GM18517 (cell line): ENCODE data around the gene MYOG.

Source experiments
- ATAC-seq: cut with Tn5 transposase; IDR thresholded peaks from one replicate; pipeline ENCODE4 v1.9.1; 2021; ENCODE audit warnings: mild to moderate bottlenecking, moderate library complexity; ENCODE audit not compliant: unreplicated experiment

The MYOG gene

DNA sequence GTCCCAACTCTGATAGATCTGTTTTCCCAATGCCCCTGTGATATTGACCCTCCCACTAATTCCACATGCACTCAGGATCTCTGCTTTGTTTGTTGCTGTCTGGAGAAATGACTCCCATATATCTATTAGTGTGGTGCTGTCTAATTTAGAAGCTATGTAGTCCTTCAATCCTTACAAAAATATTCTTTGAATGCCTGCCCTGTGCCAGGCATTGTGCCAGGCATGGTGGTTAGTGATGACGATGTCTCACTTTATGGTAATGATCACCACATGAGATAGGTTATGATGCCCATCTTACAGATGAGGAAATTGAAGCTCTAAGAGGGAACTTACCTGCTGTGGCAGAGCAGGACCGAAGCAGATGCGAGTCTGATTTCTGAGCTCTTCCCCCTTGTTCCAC, 12.9 kb downstream of the MYOG start:
- no peak for ATAC-seq

- ATAC-seq: no peak
Measured at GRCh38 chr1:203072002-203072602, 13.7 kb downstream of the MYOG start.

- no peak for ATAC-seq
Measured at GRCh38 chr1:203069030-203069747, 16.6 kb downstream of the MYOG start.

DNA sequence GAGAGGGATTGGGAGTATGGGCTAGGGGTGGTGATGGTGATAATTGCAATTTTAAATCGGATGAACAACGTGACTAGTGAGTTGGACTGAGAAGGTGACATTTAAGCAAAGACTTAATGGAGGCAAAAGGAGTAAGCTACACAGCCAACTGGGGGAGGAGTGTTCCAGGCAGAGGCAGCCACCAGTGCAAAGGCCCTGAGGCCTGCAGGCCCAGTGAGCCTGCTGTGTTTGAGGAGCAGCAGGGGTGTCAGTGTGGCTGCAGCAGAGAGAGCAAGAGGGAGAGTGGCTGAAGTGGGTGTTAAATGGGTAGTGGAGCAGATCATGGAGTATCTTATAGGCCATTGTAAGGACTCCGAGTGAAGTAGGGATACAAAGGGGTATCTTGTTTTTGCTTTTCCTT, 18.8 kb downstream of the MYOG start:
- ATAC-seq: no peak

GRCh38 chr1:203065986-203066385, 19.8 kb downstream of the MYOG start:
- ATAC-seq: no peak

DNA sequence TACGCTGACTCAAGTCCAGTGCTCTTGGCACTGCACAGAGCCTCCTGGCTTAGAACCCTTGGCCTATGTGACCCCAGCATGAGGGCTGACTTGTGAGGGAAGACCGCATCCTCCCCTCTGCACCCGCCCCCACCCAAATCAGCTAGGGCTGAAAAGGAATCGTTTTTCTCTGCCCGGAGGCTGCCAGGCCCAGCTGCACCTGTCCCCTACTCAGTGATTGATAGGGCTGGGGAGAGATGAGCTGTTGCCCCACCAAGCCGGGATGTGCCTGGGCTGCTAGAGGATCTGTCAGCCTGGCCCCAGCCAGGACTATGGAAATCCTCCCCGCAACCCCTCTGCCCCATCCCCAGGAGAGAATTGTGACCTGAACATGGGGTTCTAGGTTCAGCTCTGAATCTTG, 20.6 kb downstream of the MYOG start:
- ATAC-seq: no peak

DNA sequence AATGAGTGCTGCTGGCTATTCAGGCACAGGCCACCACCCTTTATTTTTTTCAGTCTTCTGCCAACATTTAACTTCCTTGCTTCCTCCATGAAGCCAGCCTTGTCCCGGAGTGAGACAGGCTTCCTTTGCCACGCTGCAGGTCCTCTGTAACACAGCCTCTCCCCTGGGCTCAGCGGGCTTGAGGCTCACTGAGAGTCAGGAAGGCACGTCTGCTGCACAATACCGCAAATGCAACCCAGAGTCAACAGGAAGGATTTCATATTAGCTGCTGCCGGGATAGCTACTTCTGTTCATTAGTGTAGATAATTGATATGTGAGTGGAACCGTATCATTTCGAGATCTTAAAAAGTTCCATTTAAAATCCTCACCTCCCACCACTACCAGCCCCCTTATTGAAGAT, 22.5 kb downstream of the MYOG start:
- no peak for ATAC-seq

DNA sequence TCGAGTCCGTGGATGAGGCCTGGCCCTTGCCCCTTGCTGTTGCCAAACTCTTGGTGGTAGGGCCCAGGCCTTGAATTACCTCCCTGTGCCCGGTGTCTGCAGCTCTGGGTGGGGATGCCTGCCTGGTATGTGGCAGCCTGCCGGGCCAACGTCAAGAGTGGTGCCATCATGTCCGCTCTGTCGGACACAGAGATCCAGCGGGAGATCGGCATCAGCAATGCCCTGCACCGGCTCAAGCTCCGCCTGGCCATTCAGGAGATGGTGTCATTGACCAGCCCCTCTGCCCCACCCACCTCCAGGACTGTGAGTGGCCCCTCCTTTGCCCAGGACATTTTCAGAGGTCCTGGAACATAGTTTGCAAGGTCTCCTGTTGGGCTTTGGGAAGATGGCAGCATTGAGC, 25.7 kb downstream of the MYOG start:
- ATAC-seq: no peak

- ATAC-seq: no peak
Measured at GRCh38 chr1:203059485-203059884, 26.3 kb downstream of the MYOG start.

GRCh38 chr1:203058676-203058935, 27.2 kb downstream of the MYOG start:
- ATAC-seq: no peak

GRCh38 chr1:203057911-203058675, 27.7 kb downstream of the MYOG start:
- no peak for ATAC-seq

DNA sequence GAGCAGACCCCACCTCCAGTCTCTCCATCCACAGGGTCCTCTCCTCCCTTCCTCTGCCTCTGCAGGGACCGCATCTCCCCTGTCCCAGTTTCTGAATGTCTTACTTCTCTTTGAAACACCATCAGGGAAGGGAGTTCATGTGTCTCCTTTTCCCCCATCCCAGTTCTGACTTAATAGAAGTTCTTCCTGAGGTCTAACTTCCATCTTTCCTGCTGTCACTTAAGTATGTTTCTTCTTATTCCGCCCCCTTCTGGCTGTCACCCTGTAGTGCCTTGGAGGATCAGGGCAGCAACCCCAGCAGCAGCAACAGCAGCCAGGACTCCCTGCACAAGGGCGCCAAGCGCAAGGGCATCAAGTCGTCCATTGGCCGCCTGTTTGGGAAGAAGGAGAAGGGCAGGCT, 29.3 kb downstream of the MYOG start:
- no peak for ATAC-seq

- no peak for ATAC-seq
Measured at GRCh38 chr1:203056012-203056411, 29.8 kb downstream of the MYOG start.

DNA sequence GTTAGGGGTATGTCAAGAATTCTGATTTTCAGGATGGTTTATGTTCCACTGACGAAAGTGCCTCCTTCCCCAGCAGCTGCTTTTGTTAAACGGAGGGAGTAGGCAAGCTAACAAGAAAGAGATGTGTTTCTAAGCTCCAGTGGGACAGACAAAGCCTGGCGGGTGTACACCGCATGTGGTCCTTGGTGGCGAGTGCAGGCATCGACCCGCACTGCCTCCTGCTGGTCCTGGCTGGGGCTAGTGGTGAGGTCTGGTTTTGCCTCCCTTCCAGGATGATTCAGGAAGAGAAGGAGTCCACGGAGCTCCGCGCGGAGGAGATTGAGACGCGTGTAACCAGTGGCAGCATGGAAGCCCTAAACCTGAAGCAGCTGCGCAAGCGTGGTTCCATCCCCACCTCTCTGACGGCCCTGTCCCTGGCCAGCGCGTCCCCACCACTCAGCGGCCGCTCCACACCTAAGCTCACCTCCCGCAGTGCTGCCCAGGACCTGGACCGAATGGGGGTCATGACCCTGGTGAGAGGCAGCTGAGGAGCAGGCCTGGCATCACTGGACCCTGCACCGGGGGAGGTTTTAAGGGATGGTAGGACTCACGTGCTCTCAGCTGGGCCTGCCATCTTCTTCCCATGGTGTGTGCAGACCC, 30.5 kb downstream of the MYOG start:
- ATAC-seq: no peak

DNA sequence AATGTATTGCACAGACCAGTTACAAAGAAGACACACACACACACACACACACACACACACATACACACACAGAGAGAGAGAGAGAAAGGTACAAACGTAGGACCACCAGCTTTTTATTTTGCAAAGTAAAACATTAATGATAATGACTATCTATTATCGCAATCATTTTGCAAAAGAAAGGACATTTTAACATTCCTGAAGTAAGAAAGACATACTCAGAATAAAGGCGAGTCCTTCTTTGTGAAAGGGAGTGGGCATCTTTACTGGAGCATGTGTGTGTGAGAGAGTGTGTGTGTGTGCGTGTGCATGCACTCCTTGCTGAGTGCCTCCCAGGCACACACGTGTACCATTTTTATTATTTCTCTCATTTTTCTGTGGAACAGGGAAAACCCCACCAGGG, 31.2 kb downstream of the MYOG start:
- ATAC-seq: no peak

GRCh38 chr1:203054184-203054583, 31.6 kb downstream of the MYOG start:
- no peak for ATAC-seq

DNA sequence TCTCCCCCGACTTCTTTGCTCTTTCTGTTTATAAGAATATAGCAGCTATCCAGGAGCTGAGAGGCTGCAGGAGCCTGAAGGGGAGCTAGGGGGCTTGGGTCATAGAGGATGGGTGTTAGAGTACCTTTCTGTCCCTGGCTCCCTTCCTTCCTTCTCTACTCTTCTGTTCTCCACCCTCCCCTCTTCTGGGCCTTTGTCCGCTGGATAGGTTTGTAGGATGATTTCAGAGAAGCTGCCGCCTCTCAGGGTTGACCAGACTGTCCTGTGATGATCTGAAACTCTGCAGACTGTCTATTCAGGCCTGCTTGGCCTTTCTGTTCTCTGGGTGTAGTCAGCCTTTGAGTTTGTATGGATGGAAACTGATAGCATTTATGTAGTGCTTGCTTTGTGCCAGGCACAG, 33.2 kb downstream of the MYOG start:
- ATAC-seq: no peak

DNA sequence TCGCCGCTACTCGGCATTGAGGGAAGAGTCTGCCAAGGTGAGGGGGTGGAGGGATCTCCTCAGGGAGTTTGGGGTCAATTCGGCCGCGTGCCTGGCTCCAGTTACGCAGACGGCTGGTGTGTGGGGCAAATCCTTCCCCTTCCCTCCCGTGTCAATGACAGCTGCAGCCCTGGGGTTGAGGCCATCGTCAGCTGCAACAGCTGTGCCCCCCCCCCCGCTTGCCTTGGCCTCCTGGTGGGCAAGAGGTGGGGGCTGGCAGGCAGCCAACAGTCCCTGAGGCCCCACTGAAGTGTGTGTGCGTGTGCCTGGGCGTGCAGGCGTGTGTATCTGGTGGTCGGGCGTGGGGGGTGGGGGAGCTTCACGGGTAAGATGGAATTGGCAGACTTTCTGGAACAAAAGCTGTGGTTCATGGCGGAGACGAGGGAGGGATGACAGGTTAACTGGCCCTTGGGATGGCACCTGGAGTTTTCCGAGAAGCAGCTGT, 33.9 kb downstream of the MYOG start:
- no peak for ATAC-seq

DNA sequence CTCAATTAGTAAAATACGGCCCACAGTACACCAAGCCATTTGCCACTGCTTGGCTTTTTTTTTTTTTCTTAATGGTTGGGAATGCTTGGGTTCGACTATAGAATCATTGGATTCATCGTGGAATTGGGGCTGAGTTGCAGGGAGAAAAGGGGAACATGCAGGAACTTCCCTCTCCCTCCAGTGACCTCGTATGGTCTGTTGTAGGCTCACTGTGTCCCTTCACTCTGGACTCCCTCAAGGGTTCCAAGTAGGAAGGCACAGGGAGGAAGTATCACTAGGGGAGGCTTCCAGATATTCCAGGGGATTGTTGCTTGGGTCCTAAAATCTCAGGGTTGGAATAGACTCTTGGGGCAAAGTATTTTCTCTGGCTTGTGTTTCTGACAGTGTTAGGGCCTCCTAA, 35.0 kb downstream of the MYOG start:
- ATAC-seq: no peak

GRCh38 chr1:203049576-203050180, 36.1 kb downstream of the MYOG start:
- no peak for ATAC-seq

DNA sequence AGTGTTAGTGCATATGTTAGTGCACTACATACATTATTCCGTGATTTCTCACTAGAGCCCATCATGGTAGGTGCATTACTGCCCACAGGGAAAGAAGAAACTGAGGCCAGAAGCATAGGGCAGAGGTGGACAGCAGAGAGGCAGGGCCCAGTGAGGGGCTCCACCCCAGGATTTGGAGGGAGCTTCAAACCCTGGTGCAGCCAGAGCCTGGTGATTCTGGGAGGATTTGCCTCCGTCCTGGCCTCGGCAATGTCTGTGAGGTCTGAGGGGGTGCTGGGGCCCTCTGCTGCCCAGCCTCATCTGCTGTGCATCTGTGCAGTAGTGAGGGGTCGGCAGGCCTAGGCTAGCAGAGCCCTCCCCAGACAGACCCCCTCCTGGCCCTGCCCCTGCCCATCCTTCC, 36.7 kb downstream of the MYOG start:
- no peak for ATAC-seq
